ENCODE results near the gene CPSF4L. TPM values are rescaled to one million over a fixed set of nuclear protein-coding genes. Genes with fewer than 3 reads are reported as not detected.

The CPSF4L gene
- total and polyA plus RNA-seq, 2 of the 13 experiments (the other 11 are each of a cell fraction or from before 2014, with no cell fraction given) = 0.73 to 1.6 TPM

DNA sequence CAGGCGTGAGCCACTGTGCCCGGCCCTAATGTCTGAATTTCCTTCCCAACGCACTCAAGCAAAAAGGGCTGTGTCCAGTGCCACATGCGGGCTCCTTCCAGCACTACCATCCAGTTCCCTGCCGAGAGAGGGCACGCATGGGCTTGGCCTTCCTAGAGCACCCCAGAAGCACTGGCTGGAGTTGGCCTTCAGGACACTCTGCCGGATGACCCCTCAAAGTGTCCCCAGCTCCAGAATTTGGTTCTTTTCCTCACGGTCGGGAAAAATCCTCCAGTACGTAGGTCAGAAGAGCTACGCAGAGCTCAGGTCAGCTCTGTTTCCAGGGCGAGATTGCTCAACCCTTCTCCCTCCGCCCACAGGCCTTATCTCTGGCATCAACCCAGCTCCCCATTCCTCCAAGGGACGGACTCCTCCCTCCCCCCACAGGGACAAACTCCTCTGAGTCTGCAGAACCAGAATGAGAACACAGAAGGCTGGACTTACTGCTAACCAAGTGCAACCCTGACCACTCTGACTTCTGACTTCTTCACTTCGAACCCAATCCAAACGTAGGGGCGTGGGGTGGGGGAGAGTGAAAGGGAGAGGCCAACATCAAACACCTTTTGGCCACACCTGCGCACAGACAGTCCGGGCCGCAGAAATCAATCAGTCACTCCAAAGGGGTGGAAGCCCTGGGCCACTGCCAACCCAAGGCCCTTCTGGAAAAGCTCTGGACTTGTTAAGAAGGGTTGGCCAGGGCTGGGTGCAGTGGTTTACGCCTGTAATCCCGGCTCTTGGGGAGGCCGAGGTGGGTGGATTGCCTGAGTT lies 46.5 kb upstream of the CPSF4L start (continued):
- TF ChIP-seq JDP2 (CRISPR knock-in tag; IDR thresholded peaks at IDR 0.05; ENCODE audit: borderline replicate concordance) = no peak
- peak; percentile 60 for TF ChIP-seq ZHX1 (CRISPR knock-in tag; IDR thresholded peaks at IDR 0.05; ENCODE audit: low read depth)
- no peak for TF ChIP-seq NFE2 (CRISPR knock-in tag; IDR thresholded peaks at IDR 0.05)
- TF ChIP-seq ZNF841 (CRISPR knock-in tag; IDR thresholded peaks at IDR 0.05; ENCODE audit: borderline replicate concordance) = no peak
- no peak for TF ChIP-seq ZFP41 (CRISPR knock-in tag; IDR thresholded peaks at IDR 0.05; ENCODE audit: borderline replicate concordance)
- TF ChIP-seq SRF (IDR thresholded peaks at IDR 0.05; ENCODE audit: low read depth, low read length) = no peak
- no peak for TF ChIP-seq ZNF431 (CRISPR knock-in tag; IDR thresholded peaks at IDR 0.05; ENCODE audit: borderline replicate concordance, low read depth)
- peak; percentile 90 for TF ChIP-seq SSRP1 (CRISPR knock-in tag; IDR thresholded peaks at IDR 0.05)
- TF ChIP-seq CEBPG (CRISPR knock-in tag; IDR thresholded peaks at IDR 0.05) = peak; percentile 98
- TF ChIP-seq MXD1 (CRISPR knock-in tag; IDR thresholded peaks at IDR 0.05) = 0 out of 2 replicates have a peak, but pooled peaks have one; percentile 15
- TF ChIP-seq ZNF776 (CRISPR knock-in tag; IDR thresholded peaks at IDR 0.05) = peak; percentile 63; the same call in 1 of the 2 replicates
- peak; percentile 81 for TF ChIP-seq RXRA (CRISPR knock-in tag; IDR thresholded peaks at IDR 0.05)
- TF ChIP-seq DBP (CRISPR knock-in tag; IDR thresholded peaks at IDR 0.05; ENCODE audit: not compliant biosample characterization) = no peak
- TF ChIP-seq ATF7-NPFF (CRISPR knock-in tag; IDR thresholded peaks at IDR 0.05; ENCODE audit: low read depth) = peak; percentile 77
- TF ChIP-seq, protein P1, sequence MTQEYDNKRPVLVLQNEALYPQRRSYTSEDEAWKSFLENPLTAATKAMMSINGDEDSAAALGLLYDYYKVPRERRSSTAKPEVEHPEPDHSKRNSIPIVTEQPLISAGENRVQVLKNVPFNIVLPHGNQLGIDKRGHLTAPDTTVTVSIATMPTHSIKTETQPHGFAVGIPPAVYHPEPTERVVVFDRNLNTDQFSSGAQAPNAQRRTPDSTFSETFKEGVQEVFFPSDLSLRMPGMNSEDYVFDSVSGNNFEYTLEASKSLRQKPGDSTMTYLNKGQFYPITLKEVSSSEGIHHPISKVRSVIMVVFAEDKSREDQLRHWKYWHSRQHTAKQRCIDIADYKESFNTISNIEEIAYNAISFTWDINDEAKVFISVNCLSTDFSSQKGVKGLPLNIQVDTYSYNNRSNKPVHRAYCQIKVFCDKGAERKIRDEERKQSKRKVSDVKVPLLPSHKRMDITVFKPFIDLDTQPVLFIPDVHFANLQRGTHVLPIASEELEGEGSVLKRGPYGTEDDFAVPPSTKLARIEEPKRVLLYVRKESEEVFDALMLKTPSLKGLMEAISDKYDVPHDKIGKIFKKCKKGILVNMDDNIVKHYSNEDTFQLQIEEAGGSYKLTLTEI (CRISPR knock-in tag; conservative IDR thresholded peaks at IDR 0.05) = no peak
- peak; percentile 70; the same call in 1 of the 2 replicates for TF ChIP-seq KLF9 (CRISPR knock-in tag; IDR thresholded peaks at IDR 0.05; ENCODE audit: low read depth)
- TF ChIP-seq CC2D1A (CRISPR knock-in tag; IDR thresholded peaks at IDR 0.05) = no peak
- TF ChIP-seq, protein P2, sequence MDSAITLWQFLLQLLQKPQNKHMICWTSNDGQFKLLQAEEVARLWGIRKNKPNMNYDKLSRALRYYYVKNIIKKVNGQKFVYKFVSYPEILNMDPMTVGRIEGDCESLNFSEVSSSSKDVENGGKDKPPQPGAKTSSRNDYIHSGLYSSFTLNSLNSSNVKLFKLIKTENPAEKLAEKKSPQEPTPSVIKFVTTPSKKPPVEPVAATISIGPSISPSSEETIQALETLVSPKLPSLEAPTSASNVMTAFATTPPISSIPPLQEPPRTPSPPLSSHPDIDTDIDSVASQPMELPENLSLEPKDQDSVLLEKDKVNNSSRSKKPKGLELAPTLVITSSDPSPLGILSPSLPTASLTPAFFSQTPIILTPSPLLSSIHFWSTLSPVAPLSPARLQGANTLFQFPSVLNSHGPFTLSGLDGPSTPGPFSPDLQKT (CRISPR knock-in tag; IDR thresholded peaks at IDR 0.05; ENCODE audit: borderline replicate concordance) = no peak
- peak; percentile 66; the same call in 1 of the 2 replicates for TF ChIP-seq FOXJ3 (CRISPR knock-in tag; IDR thresholded peaks at IDR 0.05; ENCODE audit: borderline replicate concordance)
- peak; percentile 75 for TF ChIP-seq PHF5A (CRISPR knock-in tag; IDR thresholded peaks at IDR 0.05; ENCODE audit: low read depth, unreplicated experiment)
- TF ChIP-seq ZNF598 (CRISPR knock-in tag; IDR thresholded peaks at IDR 0.05; ENCODE audit: borderline replicate concordance) = no peak
- TF ChIP-seq MIXL1 (CRISPR knock-in tag; IDR thresholded peaks at IDR 0.05) = 0 out of 2 replicates have a peak, but pooled peaks have one; percentile 51
- no peak for TF ChIP-seq ZNF713 (CRISPR knock-in tag; IDR thresholded peaks at IDR 0.05)
- TF ChIP-seq NFRKB (IDR thresholded peaks at IDR 0.05) = no peak

All from HepG2 (cell line).